CD14-positive monocyte (primary cell): ENCODE results near the gene SNRPE. TPM values are rescaled to one million over a fixed set of nuclear protein-coding genes. Genes with fewer than 3 reads are reported as not detected.

Experiments used
- DNase-seq, 3 donors: peaks; one replicate each; pipeline ENCODE4 v3.0.0-alpha.2; 2011 to 2022
- H2AFZ ChIP-seq: 2 replicates; pipeline ENCODE4 v1.6.0; 2012; ENCODE audit warnings: mild to moderate bottlenecking, low read depth, low read length, inconsistent platforms; ENCODE audit not compliant: insufficient read depth, poor library complexity, severe bottlenecking
- H3K27ac ChIP-seq, 2 donors: 1 replicate in 1 of 2; 2 replicates in 1 of 2; pipeline ENCODE4 v1.5.1; 2012 to 2013; ENCODE audit warnings: low read length in 2 of 2, control low read depth in 1 of 2, inconsistent platforms in 1 of 2, low read depth in 1 of 2, mild to moderate bottlenecking in 1 of 2
- H3K27me3 ChIP-seq, 2 donors: one replicate each; pipeline versions ENCODE4 v1.6.0 to v1.6.1; 2011 to 2013; ENCODE audit warnings: low read length in 2 of 2; ENCODE audit not compliant: control insufficient read depth in 2 of 2, insufficient read depth in 2 of 2
- H3K36me3 ChIP-seq, 2 donors: replicated peaks in 1 of 2; 1 replicate in 1 of 2; 2 replicates in 1 of 2; pipeline versions ENCODE4 v1.5.1 to v1.6.1; 2012 to 2013; ENCODE audit warnings: low read length in 2 of 2, control low read depth in 1 of 2, inconsistent platforms in 1 of 2, mild to moderate bottlenecking in 1 of 2; ENCODE audit not compliant: insufficient read depth in 2 of 2, control insufficient read depth in 1 of 2
- H3K4me1 ChIP-seq, 2 donors: 1 replicate in 1 of 2; 2 replicates in 1 of 2; pipeline versions ENCODE4 v1.5.1 to v1.6.1; 2012 to 2013; ENCODE audit warnings: low read length in 2 of 2, control low read depth in 1 of 2, inconsistent platforms in 1 of 2, mild to moderate bottlenecking in 1 of 2, moderate library complexity in 1 of 2; ENCODE audit not compliant: insufficient read depth in 2 of 2, control insufficient read depth in 1 of 2
- H3K4me2 ChIP-seq: replicated peaks from 2 replicates; pipeline ENCODE3; 2012; ENCODE audit warnings: low read length, moderate library complexity, mild to moderate bottlenecking; ENCODE audit not compliant: poor library complexity, severe bottlenecking; ENCODE audit errors: extremely low read depth
- H3K4me3 ChIP-seq, 3 experiments: fragments of 200-600 bp in 1 of 3; sonication (generic) in 1 of 3; replicated peaks in 1 of 3; 1 replicate in 2 of 3; 2 replicates in 1 of 3; pipeline ENCODE4 v1.5.1; 2011 to 2013; ENCODE audit warnings: low read length in 3 of 3, mild to moderate bottlenecking in 3 of 3, control low read depth in 2 of 3, low read depth in 2 of 3, inconsistent platforms in 1 of 3, moderate library complexity in 1 of 3
- H3K79me2 ChIP-seq: 2 replicates; pipeline ENCODE4 v1.6.0; 2012; ENCODE audit warnings: mild to moderate bottlenecking, control low read depth, inconsistent platforms, low read length, moderate library complexity; ENCODE audit not compliant: insufficient read depth
- H3K9ac ChIP-seq: 2 replicates; pipeline ENCODE4 v1.6.0; 2017; ENCODE audit warnings: low read length, mild to moderate bottlenecking; ENCODE audit not compliant: insufficient read depth, poor library complexity, severe bottlenecking
- H3K9me3 ChIP-seq, 2 donors: replicated peaks in 1 of 2; 1 replicate in 1 of 2; 2 replicates in 1 of 2; pipeline versions ENCODE4 v1.5.1 to v1.6.1; 2012 to 2013; ENCODE audit warnings: low read length in 2 of 2, control low read depth in 1 of 2; ENCODE audit not compliant: control insufficient read depth in 1 of 2, insufficient read depth in 1 of 2
- H4K20me1 ChIP-seq: 2 replicates; pipeline ENCODE4 v1.6.0; 2012; ENCODE audit warnings: mild to moderate bottlenecking, low read length, control low read depth, moderate library complexity; ENCODE audit not compliant: insufficient read depth
- H3K27ac Mint-ChIP-seq, 7 donors: one replicate each; pipeline ENCODE4 v1.8.0; 2020; ENCODE audit warnings: mild to moderate bottlenecking in 7 of 7, mixed read lengths in 7 of 7, moderate library complexity in 6 of 7, inconsistent platforms in 2 of 7
- H3K27me3 Mint-ChIP-seq, 3 donors: one replicate each; pipeline ENCODE4 v1.8.0; 2021 to 2022; ENCODE audit warnings: low read depth in 3 of 3, mild to moderate bottlenecking in 3 of 3, mixed read lengths in 3 of 3, moderate library complexity in 3 of 3, inconsistent platforms in 1 of 3
- H3K36me3 Mint-ChIP-seq, 2 donors: one replicate each; pipeline ENCODE4 v1.8.0; 2020; ENCODE audit warnings: mixed read lengths in 2 of 2, inconsistent platforms in 1 of 2, mild to moderate bottlenecking in 1 of 2
- H3K4me1 Mint-ChIP-seq: one replicate; pipeline ENCODE4 v1.8.0; 2020; ENCODE audit warnings: mild to moderate bottlenecking, mixed read lengths
- H3K4me3 Mint-ChIP-seq, 2 donors: one replicate each; pipeline ENCODE4 v1.8.0; 2020; ENCODE audit warnings: mild to moderate bottlenecking in 2 of 2, mixed read lengths in 2 of 2, moderate library complexity in 1 of 2
- H3K9me3 Mint-ChIP-seq, 7 donors: one replicate each; pipeline ENCODE4 v1.8.0; 2020 to 2022; ENCODE audit warnings: mixed read lengths in 7 of 7, mild to moderate bottlenecking in 6 of 7, moderate library complexity in 6 of 7, inconsistent platforms in 2 of 7
- CTCF ChIP-seq: fragments of 200-600 bp; IDR thresholded peaks from one replicate; pipeline ENCODE4 v1.8.0; 2022; ENCODE audit warnings: antibody characterized with exemption, mild to moderate bottlenecking
- WGBS: methylation state at CpG from one replicate; pipeline ENCODE4 v1.1.5; 2013; ENCODE audit warnings: missing lambda C conversion rate; ENCODE audit not compliant: insufficient coverage; 5-methylcytosine and 5-hydroxymethylcytosine counted together
- intact Hi-C, 2 donors: fragments of 100-400 bp; cut with micrococcal nuclease; formaldehyde crosslinking; loops; one replicate each; pipeline versions ENCODE4 v1.15.0 to v1.15.1; 2023
- polyA plus RNA-seq, 3 donors: library from polyadenylated mRNA; depleted of rRNA in 1 of 3; unstranded in 2 of 3; stranded (reverse) in 1 of 3; fragments of 300-500 nt in 2 of 3; fragments of >200 nt in 1 of 3; fragmentation: Illumina TruSeq in 2 of 3; gene quantifications; 1 replicate in 2 of 3; 2 replicates in 1 of 3; pipeline ENCODE4 v1.2.3, GENCODE V29; 2012 to 2021

Gene SNRPE
- polyA plus RNA-seq, 3 donors: 86.4 to 198 (median 162) TPM

DNA sequence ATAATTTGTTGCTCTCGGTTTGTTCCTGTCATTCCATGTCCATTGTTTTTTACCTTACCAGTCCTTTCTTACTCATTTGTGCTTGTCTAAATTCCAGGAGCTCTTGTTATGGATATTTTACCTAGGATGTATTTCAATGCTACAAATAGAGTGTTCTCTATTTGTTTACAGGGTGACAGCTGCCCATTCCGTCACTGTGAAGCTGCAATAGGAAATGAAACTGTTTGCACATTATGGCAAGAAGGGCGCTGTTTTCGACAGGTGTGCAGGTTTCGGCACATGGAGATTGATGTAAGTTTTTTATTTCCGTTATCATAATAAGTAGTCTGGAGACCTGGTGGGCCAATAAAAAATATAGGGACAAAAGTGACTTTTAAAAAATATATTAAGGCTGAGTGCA is 43.0 kb upstream of the SNRPE start:
- Histone ChIP-seq H3K27ac (no peak overlapping the region), H3K4me1 (no peaks in the 10 kb centered on the region), H3K27me3 (no peaks in the 10 kb centered on the region), H3K79me2 (peaks cover 64% of the 10 kb centered on the region), H3K36me3 (peaks cover 73 to 98% of the 10 kb centered on the region in 2 donors), H4K20me1 (peaks cover 83% of the 10 kb centered on the region), H3K4me3 (no peak overlapping the region), H2AFZ (no peak overlapping the region), H3K9ac (no peak overlapping the region), H3K4me2 (no peak overlapping the region), H3K9me3 (no peaks in the 10 kb centered on the region)
- intact Hi-C loops: no loop called here
- no peak for TF ChIP-seq CTCF
- 94% methylated on average over 3 of the region's 6 CpGs for WGBS
- peaks cover 71 to 80% of the 10 kb centered on the region in 2 donors for H3K36me3 Mint-ChIP-seq
- H3K27ac Mint-ChIP-seq: no peak overlapping the region
- H3K27me3 Mint-ChIP-seq: no peaks in the 10 kb centered on the region
- no peaks in the 10 kb centered on the region for H3K9me3 Mint-ChIP-seq
- peaks cover 1% of the 10 kb centered on the region for H3K4me1 Mint-ChIP-seq
- DNase-seq: no peak
- H3K4me3 Mint-ChIP-seq: no peak overlapping the region

- no peaks in the 10 kb centered on the region for H3K27me3 Mint-ChIP-seq
- peaks cover 84% of the 10 kb centered on the region for H4K20me1 ChIP-seq
- intact Hi-C loops: no loop called here
Observed at GRCh38 chr1:203823306-203823705, 38.1 kb upstream of the SNRPE start.

More at GRCh38 chr1:203823306-203823705, 38.1 kb upstream of the SNRPE start:
- no peak overlapping the region for H3K4me3 ChIP-seq
- H3K36me3 ChIP-seq: peaks cover 68 to 96% of the 10 kb centered on the region in 2 donors
- H3K9me3 ChIP-seq: no peaks in the 10 kb centered on the region
- no CpG with 5 or more reads among the region's 1 CpG for WGBS
- no peak overlapping the region for H3K9ac ChIP-seq
- H3K9me3 Mint-ChIP-seq: no peaks in the 10 kb centered on the region
- H3K4me1 Mint-ChIP-seq: no peaks in the 10 kb centered on the region
- peaks cover 60% of the 10 kb centered on the region for H3K79me2 ChIP-seq
- peaks cover 72 to 90% of the 10 kb centered on the region in 2 donors for H3K36me3 Mint-ChIP-seq
- H3K27ac Mint-ChIP-seq: no peak overlapping the region
- TF ChIP-seq CTCF: no peak
- H3K27ac ChIP-seq: no peak overlapping the region
- no peak overlapping the region for H3K4me2 ChIP-seq
- H3K4me1 ChIP-seq: no peaks in the 10 kb centered on the region
- H3K27me3 ChIP-seq: no peaks in the 10 kb centered on the region
- H2AFZ ChIP-seq: no peak overlapping the region
- H3K4me3 Mint-ChIP-seq: no peak overlapping the region
- DNase-seq: no peak
